ENCODE data around the gene SDE2. TPM values are rescaled to one million over a fixed set of nuclear protein-coding genes. Genes with fewer than 3 reads are reported as not detected.

SDE2 gene
- total and polyA plus RNA-seq, 2 of the 8 experiments (the other 6 are each of a cell fraction or from before 2014, with no cell fraction given) = 8.5 to 16.7 TPM

DNA sequence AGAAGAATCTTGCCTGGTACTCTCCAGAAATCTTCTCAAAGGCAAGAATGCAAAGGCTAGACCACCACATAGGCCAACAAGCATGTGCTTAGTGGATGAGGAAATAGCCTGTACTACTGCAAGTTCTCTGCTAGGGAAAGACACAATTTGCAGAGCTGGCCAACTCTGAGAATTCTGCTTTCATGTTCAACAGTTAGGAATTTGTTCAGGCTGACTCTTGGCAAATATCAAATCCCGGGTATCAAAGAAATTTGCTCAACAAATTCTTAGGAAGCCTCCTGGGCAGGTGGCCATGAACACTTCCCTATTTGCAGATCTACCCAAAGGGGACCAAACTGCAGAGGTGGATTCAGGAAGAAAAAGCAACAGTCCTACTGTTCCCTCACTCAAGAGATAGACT, 48.4 kb upstream of the SDE2 start:
- H3K56ac ChIP-seq (replicated peaks; ENCODE audit: insufficient read length, low read depth, low read length) = no peak overlapping the region
- no peak overlapping the region for H2AK5ac ChIP-seq (ENCODE audit: low read depth, low read length)
- no peaks in the 10 kb centered on the region for H3K79me2 ChIP-seq (ENCODE audit: control insufficient read depth in 1 of 2, insufficient read depth in 2 of 2, low read length in 2 of 2)
- no peak overlapping the region for H3K4me3 ChIP-seq (ENCODE audit: extremely low read depth in 1 of 4, insufficient read depth in 2 of 4, low read depth in 3 of 4, low read length in 4 of 4)
- no peak overlapping the region for H4K8ac ChIP-seq (ENCODE audit: extremely low read depth, insufficient read depth, low read length)
- DNase-seq (ENCODE audit: low read depth in 1 of 2, low spot score in 2 of 2) (no peak), FAIRE-seq (no peak)
- POLR2A ChIA-PET (ENCODE audit: partially characterized antibody) = interaction anchor here (1.4 to 2.9 kb wide), 3 partner anchors 15 to 51 kb away, joined by 3 to 14 read pairs (median 4); partner anchors contain the start of gene H3-3A
- H2AFZ ChIP-seq (ENCODE audit: low read length) = no peak overlapping the region
- no peak overlapping the region for H4K5ac ChIP-seq (ENCODE audit: insufficient read length, low read depth, low read length)
- H3K4me1 ChIP-seq (replicated peaks in 1 of 4; ENCODE audit: control insufficient read depth in 3 of 4, insufficient read depth in 4 of 4, low read length in 3 of 4) = no peaks in the 10 kb centered on the region
- no peaks in the 10 kb centered on the region for H3K9me3 ChIP-seq (ENCODE audit: insufficient read depth in 2 of 2, low read depth in 1 of 2, low read length in 1 of 2)
- no peaks in the 10 kb centered on the region for H3K79me1 ChIP-seq (ENCODE audit: low read depth, low read length)
- H3K23ac ChIP-seq (ENCODE audit: insufficient read length) = no peak overlapping the region
- CTCF ChIA-PET (ENCODE audit: partially characterized antibody) = interaction anchor here (0.6 to 1.5 kb wide), 3 partner anchors 14 to 562 kb away, joined by 3 read pairs; no protein-coding TSS in a partner anchor
- no peak overlapping the region for H2BK120ac ChIP-seq (replicated peaks; ENCODE audit: low read depth, low read length)
- no peak overlapping the region for H3K27ac ChIP-seq (ENCODE audit: low read depth, low read length)
- H3K4ac ChIP-seq (replicated peaks; ENCODE audit: insufficient read length, low read depth, low read length) = no peak overlapping the region
- H2BK15ac ChIP-seq (ENCODE audit: low read length) = no peak overlapping the region
- H2BK20ac ChIP-seq (ENCODE audit: low read length) = no peak overlapping the region
- 74% methylated on average over 1 of the region's 1 CpG; no CpG with 5 or more reads in 1 of the 2 experiments for WGBS, 2 experiments (ENCODE audit: extremely low coverage in 1 of 2, insufficient coverage in 1 of 2, insufficient read length in 1 of 2, insufficient replicate concordance in 2 of 2, low coverage in 1 of 2, low lambda C conversion rate in 2 of 2, missing lambda C conversion rate in 1 of 2)
- no peak overlapping the region for H2BK12ac ChIP-seq (ENCODE audit: low read depth, low read length)
- H2BK5ac ChIP-seq (ENCODE audit: low read depth, low read length) = no peak overlapping the region
- no peak overlapping the region for H3K18ac ChIP-seq (ENCODE audit: extremely low read depth, low read length)
- H3K27me3 ChIP-seq (replicated peaks in 1 of 4; ENCODE audit: control insufficient read depth in 3 of 4, extremely low read depth in 1 of 4, insufficient read depth in 3 of 4, low read length in 3 of 4) = no peaks in the 10 kb centered on the region
- H3K14ac ChIP-seq (ENCODE audit: insufficient read length) = no peak overlapping the region
- H4K20me1 ChIP-seq (replicated peaks in 1 of 2; ENCODE audit: control insufficient read depth in 1 of 2, insufficient read depth in 2 of 2, low read length in 2 of 2) = no peaks in the 10 kb centered on the region
- H3K23me2 ChIP-seq (ENCODE audit: low read depth, low read length) = no peaks in the 10 kb centered on the region
- H3K9ac ChIP-seq (replicated peaks in 1 of 4; ENCODE audit: extremely low read depth in 1 of 4, low read depth in 3 of 4, low read length in 3 of 4) = no peak overlapping the region
- no peaks in the 10 kb centered on the region for H3K36me3 ChIP-seq (ENCODE audit: control insufficient read depth in 2 of 4, insufficient read depth in 4 of 4, low read length in 3 of 4)
- no peak overlapping the region for H3K4me2 ChIP-seq (ENCODE audit: insufficient read depth in 1 of 2, low read depth in 2 of 2, low read length in 2 of 2)
- H4K91ac ChIP-seq (replicated peaks; ENCODE audit: insufficient read length, low read length) = no peak overlapping the region
- TF ChIP-seq JUN (IDR thresholded peaks at IDR 0.05; ENCODE audit: low read depth, low read length) = no peak
- no peak for TF ChIP-seq CTBP2 (IDR thresholded peaks at IDR 0.05; ENCODE audit: borderline replicate concordance, insufficient read depth, insufficient read length, low read length)
- no peak for TF ChIP-seq CHD2 (IDR thresholded peaks at IDR 0.05; ENCODE audit: low read length)
- no peak for TF ChIP-seq JUND (IDR thresholded peaks at IDR 0.05; ENCODE audit: low read length)
- TF ChIP-seq YY1 (IDR thresholded peaks at IDR 0.05; ENCODE audit: low read depth, low read length) = no peak
- TF ChIP-seq CBX5 (IDR thresholded peaks at IDR 0.05; ENCODE audit: low read depth, low read length) = no peak
- TF ChIP-seq SIN3A (conservative IDR thresholded peaks at IDR 0.05 in 1 of 2, IDR thresholded peaks at IDR 0.05 in 1 of 2; ENCODE audit: low read depth in 1 of 2, low read length in 2 of 2) = no peak
- TF ChIP-seq, protein P1, sequence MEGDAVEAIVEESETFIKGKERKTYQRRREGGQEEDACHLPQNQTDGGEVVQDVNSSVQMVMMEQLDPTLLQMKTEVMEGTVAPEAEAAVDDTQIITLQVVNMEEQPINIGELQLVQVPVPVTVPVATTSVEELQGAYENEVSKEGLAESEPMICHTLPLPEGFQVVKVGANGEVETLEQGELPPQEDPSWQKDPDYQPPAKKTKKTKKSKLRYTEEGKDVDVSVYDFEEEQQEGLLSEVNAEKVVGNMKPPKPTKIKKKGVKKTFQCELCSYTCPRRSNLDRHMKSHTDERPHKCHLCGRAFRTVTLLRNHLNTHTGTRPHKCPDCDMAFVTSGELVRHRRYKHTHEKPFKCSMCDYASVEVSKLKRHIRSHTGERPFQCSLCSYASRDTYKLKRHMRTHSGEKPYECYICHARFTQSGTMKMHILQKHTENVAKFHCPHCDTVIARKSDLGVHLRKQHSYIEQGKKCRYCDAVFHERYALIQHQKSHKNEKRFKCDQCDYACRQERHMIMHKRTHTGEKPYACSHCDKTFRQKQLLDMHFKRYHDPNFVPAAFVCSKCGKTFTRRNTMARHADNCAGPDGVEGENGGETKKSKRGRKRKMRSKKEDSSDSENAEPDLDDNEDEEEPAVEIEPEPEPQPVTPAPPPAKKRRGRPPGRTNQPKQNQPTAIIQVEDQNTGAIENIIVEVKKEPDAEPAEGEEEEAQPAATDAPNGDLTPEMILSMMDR (IDR thresholded peaks at IDR 0.05; ENCODE audit: control extremely low read depth in 1 of 3, insufficient read depth in 1 of 3, low read depth in 1 of 3, low read length in 3 of 3) = no peak
- no peak for TF ChIP-seq BACH1 (IDR thresholded peaks at IDR 0.05; ENCODE audit: low read length)
- no peak for TF ChIP-seq KDM5A (IDR thresholded peaks at IDR 0.05; ENCODE audit: low read length)

All from H1 (cell line).